Muscle of leg (tissue), 11 donors: ENCODE data around the gene GSTM4. TPM values are rescaled to one million over a fixed set of nuclear protein-coding genes. Genes with fewer than 3 reads are reported as not detected.

Experiments used
- DNase-seq: peaks from one replicate; pipeline ENCODE4 v3.0.0; 2013
- H3K27ac ChIP-seq: one replicate; pipeline ENCODE4 v1.5.1; 2013; ENCODE audit warnings: mild to moderate bottlenecking, low read length, control low read depth
- H3K27me3 ChIP-seq: one replicate; pipeline ENCODE4 v1.6.1; 2013; ENCODE audit warnings: low read length; ENCODE audit not compliant: control insufficient read depth, insufficient read depth
- H3K36me3 ChIP-seq: one replicate; pipeline ENCODE4 v1.6.1; 2013; ENCODE audit warnings: low read length; ENCODE audit not compliant: control insufficient read depth, insufficient read depth
- H3K4me1 ChIP-seq: one replicate; pipeline ENCODE4 v1.6.1; 2013; ENCODE audit warnings: low read length; ENCODE audit not compliant: control insufficient read depth, insufficient read depth
- H3K4me3 ChIP-seq: one replicate; pipeline ENCODE4 v1.5.1; 2013; ENCODE audit warnings: low read length, control low read depth
- H3K9me3 ChIP-seq: replicated peaks from 2 replicates; pipeline ENCODE4 v1.6.1; 2013; ENCODE audit warnings: low read depth, low read length; ENCODE audit not compliant: control insufficient read depth
- WGBS: methylation state at CpG from one replicate; pipeline ENCODE4 v1.1.5; 2013; ENCODE audit warnings: missing lambda C conversion rate; ENCODE audit not compliant: insufficient coverage; 5-methylcytosine and 5-hydroxymethylcytosine counted together
- polyA plus RNA-seq, 8 donors: library from polyadenylated mRNA; unstranded; fragments of 120-200 nt; gene quantifications; one replicate each; pipeline versions ENCODE4 v1.2.1 to v1.2.3, GENCODE V29; 2013; ENCODE audit warnings: inconsistent platforms in 1 of 8, low replicate concordance in 1 of 8; ENCODE audit not compliant: insufficient read length in 8 of 8, insufficient read depth in 1 of 8
- total RNA-seq: library from RNA; stranded (reverse); fragments of 120-200 nt; gene quantifications from one replicate; pipeline ENCODE4 v1.2.4, GENCODE V29; 2013

GSTM4 gene
- total and polyA plus RNA-seq, 9 donors = 10.8 to 23.9 (median 20.3) TPM

- H3K9me3 ChIP-seq = no peaks in the 10 kb centered on the region
- 87% methylated on average over 5 of the region's 9 CpGs for WGBS
These were observed 16.6 kb upstream of the GSTM4 start for GRCh38 chr1:109639063-109639840.

GRCh38 chr1:109639841-109640184 is 16.1 kb upstream of the GSTM4 start:
- 50% methylated on average over 5 of the region's 6 CpGs for WGBS
- H3K36me3 ChIP-seq = no peaks in the 10 kb centered on the region
- DNase-seq = no peak
- H3K4me1 ChIP-seq = peaks cover 16% of the 10 kb centered on the region
- no peak overlapping the region for H3K4me3 ChIP-seq
- H3K27me3 ChIP-seq = no peaks in the 10 kb centered on the region
- no peak overlapping the region for H3K27ac ChIP-seq
- no peaks in the 10 kb centered on the region for H3K9me3 ChIP-seq

More at GRCh38 chr1:109639063-109639840, 16.6 kb upstream of the GSTM4 start:
- DNase-seq = no peak
- Histone ChIP-seq H3K27ac (no peak overlapping the region), H3K36me3 (no peaks in the 10 kb centered on the region), H3K4me3 (no peak overlapping the region), H3K4me1 (peaks cover 16% of the 10 kb centered on the region), H3K27me3 (no peaks in the 10 kb centered on the region)

GRCh38 chr1:109640285-109640865 is 15.5 kb upstream of the GSTM4 start:
- Histone ChIP-seq H3K4me1 (peaks cover 16% of the 10 kb centered on the region), H3K36me3 (no peaks in the 10 kb centered on the region), H3K27me3 (no peaks in the 10 kb centered on the region), H3K9me3 (no peaks in the 10 kb centered on the region), H3K4me3 (no peak overlapping the region), H3K27ac (no peak overlapping the region)
- peak; percentile 62 for DNase-seq
- WGBS = 45% methylated on average over 2 of the region's 5 CpGs

- no peak for DNase-seq
- Histone ChIP-seq H3K27ac (no peak overlapping the region), H3K4me1 (peaks cover 11% of the 10 kb centered on the region), H3K4me3 (no peak overlapping the region), H3K27me3 (no peaks in the 10 kb centered on the region), H3K9me3 (no peaks in the 10 kb centered on the region), H3K36me3 (no peaks in the 10 kb centered on the region)
- WGBS = 78% methylated on average over 1 of the region's 2 CpGs
These were observed 14.7 kb upstream of the GSTM4 start for GRCh38 chr1:109641078-109641740.

GRCh38 chr1:109641861-109642260 is 14.0 kb upstream of the GSTM4 start:
- no CpG with 5 or more reads among the region's 2 CpGs for WGBS

GRCh38 chr1:109642626-109643025 is 13.3 kb upstream of the GSTM4 start:
- peaks cover 10% of the 10 kb centered on the region for H3K4me1 ChIP-seq
- no peaks in the 10 kb centered on the region for H3K27me3 ChIP-seq
- H3K4me3 ChIP-seq = no peak overlapping the region
- H3K36me3 ChIP-seq = no peaks in the 10 kb centered on the region
- no peaks in the 10 kb centered on the region for H3K9me3 ChIP-seq
- 40% methylated on average over 1 of the region's 3 CpGs for WGBS
- DNase-seq = peak; percentile 80
- no peak overlapping the region for H3K27ac ChIP-seq

More at GRCh38 chr1:109641861-109642260, 14.0 kb upstream of the GSTM4 start:
- Histone ChIP-seq H3K9me3 (no peaks in the 10 kb centered on the region), H3K4me3 (no peak overlapping the region), H3K4me1 (peaks cover 10% of the 10 kb centered on the region), H3K27me3 (no peaks in the 10 kb centered on the region), H3K27ac (no peak overlapping the region), H3K36me3 (no peaks in the 10 kb centered on the region)
- no peak for DNase-seq

GRCh38 chr1:109643385-109644230 is 12.3 kb upstream of the GSTM4 start:
- Histone ChIP-seq H3K27ac (no peak overlapping the region), H3K36me3 (no peaks in the 10 kb centered on the region), H3K4me3 (no peak overlapping the region), H3K4me1 (peaks cover 10% of the 10 kb centered on the region), H3K27me3 (no peaks in the 10 kb centered on the region), H3K9me3 (no peaks in the 10 kb centered on the region)
- peak; percentile 73 for DNase-seq
- WGBS = 34% methylated on average over 30 of the region's 32 CpGs

GRCh38 chr1:109644670-109645069 is 11.2 kb upstream of the GSTM4 start:
- H3K9me3 ChIP-seq = no peaks in the 10 kb centered on the region
- DNase-seq = no peak
- H3K27me3 ChIP-seq = no peaks in the 10 kb centered on the region
- no peaks in the 10 kb centered on the region for H3K36me3 ChIP-seq
- WGBS = no CpG with 5 or more reads among the region's 10 CpGs
- peaks cover 10% of the 10 kb centered on the region for H3K4me1 ChIP-seq
- no peak overlapping the region for H3K4me3 ChIP-seq
- H3K27ac ChIP-seq = no peak overlapping the region

GRCh38 chr1:109649491-109649914 is 6.4 kb upstream of the GSTM4 start:
- peak; percentile 87 for DNase-seq
- no CpG with 5 or more reads among the region's 4 CpGs for WGBS
- no peaks in the 10 kb centered on the region for H3K4me1 ChIP-seq
- no peaks in the 10 kb centered on the region for H3K9me3 ChIP-seq
- peak overlapping the region; percentile 79 for H3K27ac ChIP-seq
- no peaks in the 10 kb centered on the region for H3K36me3 ChIP-seq
- H3K27me3 ChIP-seq = no peaks in the 10 kb centered on the region
- peak overlapping the region; percentile 21 for H3K4me3 ChIP-seq
